ENCODE results near the gene STK24. TPM values are rescaled to one million over a fixed set of nuclear protein-coding genes. Genes with fewer than 3 reads are reported as not detected.
A peak's percentile ranks its signal among the peaks of the same experiment; 100 is the strongest.

The STK24 gene
- total and polyA plus RNA-seq, 3 experiments from 2014 or later: 63.6 to 150 (median 149) TPM

DNA sequence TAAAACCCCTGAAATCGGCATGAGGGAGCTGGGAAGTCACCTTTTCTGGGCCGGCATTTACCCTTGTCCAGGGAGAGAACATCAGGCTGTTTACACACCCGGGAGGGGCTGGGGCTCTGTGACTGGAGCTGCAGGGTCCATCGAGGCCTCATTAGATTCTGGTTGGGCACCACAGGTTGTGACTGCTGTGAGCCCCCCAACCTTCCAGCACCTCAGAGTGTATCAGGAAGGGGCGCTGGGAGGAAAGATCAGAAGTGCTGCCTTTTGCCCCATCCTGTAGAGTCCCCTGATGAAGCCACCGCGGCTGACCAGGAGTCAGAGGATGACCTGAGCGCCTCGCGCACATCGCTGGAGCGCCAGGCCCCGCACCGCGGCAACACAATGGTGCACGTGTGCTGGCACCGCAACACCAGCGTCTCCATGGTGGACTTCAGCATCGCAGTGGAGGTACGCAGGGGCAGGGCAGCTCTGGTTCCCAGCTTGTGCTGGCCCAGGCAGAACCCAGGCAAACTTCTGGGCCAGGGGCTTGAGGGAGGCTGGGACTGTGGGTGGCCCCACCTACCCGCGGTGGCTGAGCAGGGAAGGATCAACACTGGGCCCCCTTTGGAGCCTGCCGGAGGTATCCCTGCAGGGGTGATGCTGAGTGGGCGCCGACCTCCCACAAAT lies 136.4 kb downstream of the STK24 start:
- Mint-ChIP-seq H3K36me3 (no peaks in the 10 kb centered on the region), H3K4me1 (peaks cover 7 to 12% (median 10%) of the 10 kb centered on the region in 3 donors), H3K27ac (no peak overlapping the region), H3K4me3 (no peak overlapping the region), H3K9me3 (no peaks in the 10 kb centered on the region), H3K27me3 (peaks cover 0 to 1% of the 10 kb centered on the region in 2 donors)
- no peak overlapping the region for H3K4me3 ChIP-seq (ENCODE audit: low read length)
- H3K9me3 ChIP-seq (ENCODE audit: low read length): no peaks in the 10 kb centered on the region
- CTCF ChIA-PET: interaction anchor here (2.6 kb wide), 1 partner anchor 212 kb away, joined by 17 read pairs; no protein-coding TSS in a partner anchor
- POLR2A ChIA-PET: no interaction called here
- no peaks in the 10 kb centered on the region for H3K36me3 ChIP-seq (ENCODE audit: insufficient read depth, low read length)
- peaks cover 9% of the 10 kb centered on the region for H3K4me1 ChIP-seq (ENCODE audit: insufficient read depth, low read length)
- H3K27me3 ChIP-seq (ENCODE audit: insufficient read depth, low read length, poor library complexity, severe bottlenecking): no peaks in the 10 kb centered on the region
- no peak for DNase-seq
- H3K27ac ChIP-seq (ENCODE audit: low read depth, low read length): no peak overlapping the region

- Mint-ChIP-seq H3K27ac (no peak overlapping the region), H3K9me3 (no peaks in the 10 kb centered on the region), H3K4me1 (peaks cover under 1 to 6% (median 4%) of the 10 kb centered on the region in 3 donors), H3K27me3 (peaks cover 0 to 1% of the 10 kb centered on the region in 2 donors), H3K4me3 (no peak overlapping the region), H3K36me3 (no peaks in the 10 kb centered on the region)
- CTCF ChIA-PET: no interaction called here
- no peak overlapping the region for H3K4me3 ChIP-seq (ENCODE audit: low read length)
- peaks cover 3% of the 10 kb centered on the region for H3K4me1 ChIP-seq (ENCODE audit: insufficient read depth, low read length)
- H3K36me3 ChIP-seq (ENCODE audit: insufficient read depth, low read length): no peaks in the 10 kb centered on the region
- POLR2A ChIA-PET: no interaction called here
- no peak overlapping the region for H3K27ac ChIP-seq (ENCODE audit: low read depth, low read length)
- H3K27me3 ChIP-seq (ENCODE audit: insufficient read depth, low read length, poor library complexity, severe bottlenecking): no peaks in the 10 kb centered on the region
- DNase-seq: no peak
- H3K9me3 ChIP-seq (ENCODE audit: low read length): no peaks in the 10 kb centered on the region
Observed at GRCh38 chr13:98439896-98440295, 137.0 kb downstream of the STK24 start.

GRCh38 chr13:98439126-98439828 lies 137.6 kb downstream of the STK24 start:
- CTCF ChIA-PET: no interaction called here
- H3K4me3 Mint-ChIP-seq: no peak overlapping the region

GRCh38 chr13:98438246-98439125 lies 138.4 kb downstream of the STK24 start:
- Mint-ChIP-seq H3K9me3 (no peaks in the 10 kb centered on the region), H3K36me3 (no peaks in the 10 kb centered on the region), H3K27ac (peak overlapping the region in 1 of 8 donors; percentile 22), H3K4me1 (no peaks in the 10 kb centered on the region), H3K27me3 (peaks cover 0 to 1% of the 10 kb centered on the region in 2 donors), H3K4me3 (no peak overlapping the region)
- no peak for DNase-seq
- ChIA-PET POLR2A (no interaction called here), CTCF (no interaction called here)
- no peaks in the 10 kb centered on the region for H3K9me3 ChIP-seq (ENCODE audit: low read length)
- no peaks in the 10 kb centered on the region for H3K4me1 ChIP-seq (ENCODE audit: insufficient read depth, low read length)
- no peaks in the 10 kb centered on the region for H3K27me3 ChIP-seq (ENCODE audit: insufficient read depth, low read length, poor library complexity, severe bottlenecking)
- H3K4me3 ChIP-seq (ENCODE audit: low read length): no peak overlapping the region
- H3K27ac ChIP-seq (ENCODE audit: low read depth, low read length): no peak overlapping the region
- H3K36me3 ChIP-seq (ENCODE audit: insufficient read depth, low read length): no peaks in the 10 kb centered on the region

More at GRCh38 chr13:98439126-98439828, 137.6 kb downstream of the STK24 start:
- H3K27me3 Mint-ChIP-seq: peaks cover 0 to 1% of the 10 kb centered on the region in 2 donors
- H3K4me1 ChIP-seq (ENCODE audit: insufficient read depth, low read length): no peaks in the 10 kb centered on the region
- no peaks in the 10 kb centered on the region for H3K36me3 Mint-ChIP-seq
- H3K9me3 ChIP-seq (ENCODE audit: low read length): no peaks in the 10 kb centered on the region
- H3K9me3 Mint-ChIP-seq: no peaks in the 10 kb centered on the region
- no peaks in the 10 kb centered on the region for H3K27me3 ChIP-seq (ENCODE audit: insufficient read depth, low read length, poor library complexity, severe bottlenecking)
- H3K27ac Mint-ChIP-seq: no peak overlapping the region
- POLR2A ChIA-PET: no interaction called here
- peaks cover 0 to 3% (median 3%) of the 10 kb centered on the region in 3 donors for H3K4me1 Mint-ChIP-seq
- DNase-seq: no peak
- no peaks in the 10 kb centered on the region for H3K36me3 ChIP-seq (ENCODE audit: insufficient read depth, low read length)
- H3K4me3 ChIP-seq (ENCODE audit: low read length): no peak overlapping the region
- H3K27ac ChIP-seq (ENCODE audit: low read depth, low read length): no peak overlapping the region

DNA sequence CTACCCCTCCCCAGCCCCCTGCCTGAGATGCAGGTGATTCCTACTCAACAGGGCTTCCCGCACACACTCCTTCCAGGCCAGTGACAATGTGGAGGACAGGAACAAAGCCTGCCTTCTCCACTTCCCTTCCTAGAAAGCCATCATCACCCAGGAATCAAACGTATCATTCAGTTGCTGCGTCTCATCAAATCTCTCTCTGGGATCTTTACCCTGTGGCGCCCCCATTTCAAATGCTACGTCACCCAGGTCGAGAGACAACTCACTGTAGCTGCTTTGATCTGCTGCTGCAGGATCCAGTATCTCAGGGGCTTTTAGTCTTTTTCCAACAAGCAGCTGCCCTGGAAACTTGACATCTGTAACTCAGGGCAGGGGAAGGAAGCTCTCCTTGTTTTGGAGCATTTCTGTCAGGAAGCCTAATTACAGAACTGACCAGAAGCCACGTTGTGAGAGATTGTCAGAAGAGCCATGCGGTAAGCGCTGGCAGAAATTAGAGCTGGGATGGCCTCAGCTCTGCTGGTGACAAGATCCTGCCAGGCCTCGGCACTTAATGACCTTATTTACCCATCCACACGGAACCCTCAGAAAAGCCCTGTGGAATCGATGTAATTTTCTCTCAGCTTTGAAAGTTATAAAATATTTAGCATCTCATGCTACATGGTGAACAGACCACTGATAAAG lies 140.5 kb downstream of the STK24 start:
- H3K4me1 ChIP-seq (ENCODE audit: insufficient read depth, low read length): no peaks in the 10 kb centered on the region
- H3K27me3 ChIP-seq (ENCODE audit: insufficient read depth, low read length, poor library complexity, severe bottlenecking): no peaks in the 10 kb centered on the region
- H3K9me3 ChIP-seq (ENCODE audit: low read length): no peaks in the 10 kb centered on the region
- Mint-ChIP-seq H3K27ac (no peak overlapping the region), H3K27me3 (peaks cover 8 to 13% of the 10 kb centered on the region in 2 donors), H3K4me3 (no peak overlapping the region), H3K9me3 (no peaks in the 10 kb centered on the region), H3K4me1 (no peaks in the 10 kb centered on the region), H3K36me3 (no peaks in the 10 kb centered on the region)
- no peaks in the 10 kb centered on the region for H3K36me3 ChIP-seq (ENCODE audit: insufficient read depth, low read length)
- no peak overlapping the region for H3K27ac ChIP-seq (ENCODE audit: low read depth, low read length)
- ChIA-PET POLR2A (no interaction called here), CTCF (interaction anchor here (1.4 to 1.5 kb wide), 2 partner anchors 9 to 217 kb away, joined by 5 read pairs; no protein-coding TSS in a partner anchor)
- no peak for DNase-seq
- H3K4me3 ChIP-seq (ENCODE audit: low read length): no peak overlapping the region

GRCh38 chr13:98435376-98435775 lies 141.5 kb downstream of the STK24 start:
- Histone ChIP-seq H3K4me3 (ENCODE audit: low read length) (no peak overlapping the region), H3K27me3 (ENCODE audit: insufficient read depth, low read length, poor library complexity, severe bottlenecking) (no peaks in the 10 kb centered on the region), H3K36me3 (ENCODE audit: insufficient read depth, low read length) (no peaks in the 10 kb centered on the region), H3K4me1 (ENCODE audit: insufficient read depth, low read length) (no peaks in the 10 kb centered on the region), H3K27ac (ENCODE audit: low read depth, low read length) (no peak overlapping the region), H3K9me3 (ENCODE audit: low read length) (no peaks in the 10 kb centered on the region)
- no peaks in the 10 kb centered on the region for H3K4me1 Mint-ChIP-seq
- H3K4me3 Mint-ChIP-seq: no peak overlapping the region
- no peak for DNase-seq
- H3K27ac Mint-ChIP-seq: no peak overlapping the region
- no peaks in the 10 kb centered on the region for H3K36me3 Mint-ChIP-seq
- H3K27me3 Mint-ChIP-seq: peaks cover 8 to 18% of the 10 kb centered on the region in 2 donors
- POLR2A ChIA-PET: no interaction called here
- no peaks in the 10 kb centered on the region for H3K9me3 Mint-ChIP-seq
- CTCF ChIA-PET: interaction anchor here (2.7 kb wide), 1 partner anchor 10 kb away, joined by 7 read pairs; no protein-coding TSS in a partner anchor

GRCh38 chr13:98434060-98434459 lies 142.8 kb downstream of the STK24 start:
- ChIA-PET CTCF (interaction anchor here (2.7 kb wide), 1 partner anchor 11 kb away, joined by 7 read pairs; no protein-coding TSS in a partner anchor), POLR2A (no interaction called here)
- Mint-ChIP-seq H3K27ac (no peak overlapping the region), H3K36me3 (no peaks in the 10 kb centered on the region), H3K9me3 (no peaks in the 10 kb centered on the region), H3K27me3 (peaks cover 11 to 28% of the 10 kb centered on the region in 2 donors), H3K4me1 (no peaks in the 10 kb centered on the region), H3K4me3 (no peak overlapping the region)
- Histone ChIP-seq H3K27me3 (ENCODE audit: insufficient read depth, low read length, poor library complexity, severe bottlenecking) (no peaks in the 10 kb centered on the region), H3K27ac (ENCODE audit: low read depth, low read length) (no peak overlapping the region), H3K4me3 (ENCODE audit: low read length) (no peak overlapping the region), H3K4me1 (ENCODE audit: insufficient read depth, low read length) (no peaks in the 10 kb centered on the region), H3K36me3 (ENCODE audit: insufficient read depth, low read length) (no peaks in the 10 kb centered on the region), H3K9me3 (ENCODE audit: low read length) (no peaks in the 10 kb centered on the region)
- no peak for DNase-seq

Data from CD8-positive, alpha-beta memory T cell (primary cell).